CD4-positive, alpha-beta T cell treated with Interleukin-15 for 1 hour (primary cell): ENCODE data around the gene ITPR2.
"Not testable (repeated sequence)": the region's sequence is repeated elsewhere in the genome, so short reads cannot be mapped to it uniquely, and the experiment has no call there.

Source experiments
- DNase-seq: peaks from one replicate; pipeline ENCODE4 v3.0.0-alpha.2; 2020

The ITPR2 gene

GRCh38 chr12:26551385-26551784, 281.6 kb downstream of the ITPR2 start:
- no peak for DNase-seq

- no peak for DNase-seq
Observed at GRCh38 chr12:26548227-26548626, 284.8 kb downstream of the ITPR2 start.

- DNase-seq, result no peak
Observed at GRCh38 chr12:26546535-26547314, 286.3 kb downstream of the ITPR2 start.

- no peak for DNase-seq
Observed at GRCh38 chr12:26539131-26539530, 293.9 kb downstream of the ITPR2 start.

- DNase-seq, result no peak
Observed at GRCh38 chr12:26537651-26538050, 295.3 kb downstream of the ITPR2 start.

- no peak for DNase-seq
Observed at GRCh38 chr12:26537126-26537525, 295.9 kb downstream of the ITPR2 start.

GRCh38 chr12:26535826-26536225, 297.2 kb downstream of the ITPR2 start:
- no peak for DNase-seq

GRCh38 chr12:26534071-26534470, 298.9 kb downstream of the ITPR2 start:
- no peak for DNase-seq

- no peak for DNase-seq
Observed at GRCh38 chr12:26533211-26533610, 299.8 kb downstream of the ITPR2 start.

- no peak for DNase-seq
Observed at GRCh38 chr12:26530461-26530860, 302.5 kb downstream of the ITPR2 start.

- DNase-seq, result no peak
Observed at GRCh38 chr12:26528943-26529342, 304.1 kb downstream of the ITPR2 start.

GRCh38 chr12:26527682-26528081, 305.3 kb downstream of the ITPR2 start:
- DNase-seq, result no peak

- no peak for DNase-seq
Observed at GRCh38 chr12:26524862-26525465, 308.0 kb downstream of the ITPR2 start.

GRCh38 chr12:26523708-26524150, 309.3 kb downstream of the ITPR2 start:
- peak; percentile 56 for DNase-seq

GRCh38 chr12:26520869-26521268, 312.1 kb downstream of the ITPR2 start:
- no peak for DNase-seq

GRCh38 chr12:26520109-26520508, 312.9 kb downstream of the ITPR2 start:
- DNase-seq, result no peak

GRCh38 chr12:26519462-26519861, 313.5 kb downstream of the ITPR2 start:
- no peak for DNase-seq

GRCh38 chr12:26517320-26517719, 315.7 kb downstream of the ITPR2 start:
- not testable (repeated sequence) for DNase-seq

- no peak for DNase-seq
Observed at GRCh38 chr12:26514364-26514763, 318.6 kb downstream of the ITPR2 start.

- no peak for DNase-seq
Observed at GRCh38 chr12:26513363-26514043, 319.5 kb downstream of the ITPR2 start.

- DNase-seq, result no peak
Observed at GRCh38 chr12:26512213-26512612, 320.8 kb downstream of the ITPR2 start.

GRCh38 chr12:26510354-26510674, 322.7 kb downstream of the ITPR2 start:
- no peak for DNase-seq

- DNase-seq, result no peak
Observed at GRCh38 chr12:26507613-26508012, 325.4 kb downstream of the ITPR2 start.

- DNase-seq, result no peak
Observed at GRCh38 chr12:26499979-26500640, 332.9 kb downstream of the ITPR2 start.
